ENCODE results near the gene NFYC. TPM values are rescaled to one million over a fixed set of nuclear protein-coding genes. Genes with fewer than 3 reads are reported as not detected.

NFYC gene
- total RNA-seq, 1 donor from 2014 or later, result 75.9 TPM

- H3K27me3 ChIP-seq, result no peaks in the 10 kb centered on the region
- H3K27ac ChIP-seq, result no peak overlapping the region
- no peaks in the 10 kb centered on the region for H3K9me3 ChIP-seq
- peaks cover 0 to 12% of the 10 kb centered on the region in 2 donors for H3K36me3 ChIP-seq
- no peak for DNase-seq (ENCODE audit: low spot score in 2 of 2)
- intact Hi-C loops (cut with DNase I), result no loop called here
- H3K4me3 ChIP-seq, result no peak overlapping the region
- TF ChIP-seq CTCF (IDR thresholded peaks at IDR 0.05), result no peak
- H3K4me1 ChIP-seq, result no peaks in the 10 kb centered on the region
These were observed 6.8 kb upstream of the NFYC start for GRCh38 chr1:40684669-40685068.

GRCh38 chr1:40687059-40687458 is 4.4 kb upstream of the NFYC start:
- DNase-seq (ENCODE audit: low spot score in 2 of 2), result no peak
- no peak overlapping the region for H3K27ac ChIP-seq
- intact Hi-C loops (cut with DNase I), result no loop called here
- no peak overlapping the region for H3K4me3 ChIP-seq
- no peaks in the 10 kb centered on the region for H3K4me1 ChIP-seq
- TF ChIP-seq CTCF (IDR thresholded peaks at IDR 0.05), result no peak
- no peaks in the 10 kb centered on the region for H3K27me3 ChIP-seq
- H3K9me3 ChIP-seq, result no peaks in the 10 kb centered on the region
- peaks cover 0 to 12% of the 10 kb centered on the region in 2 donors for H3K36me3 ChIP-seq

GRCh38 chr1:40687661-40688060 is 3.8 kb upstream of the NFYC start:
- no peak for DNase-seq (ENCODE audit: low spot score in 2 of 2)
- H3K27me3 ChIP-seq, result no peaks in the 10 kb centered on the region
- H3K4me3 ChIP-seq, result no peak overlapping the region
- TF ChIP-seq CTCF (IDR thresholded peaks at IDR 0.05), result no peak
- intact Hi-C loops (cut with DNase I), result no loop called here
- H3K27ac ChIP-seq, result no peak overlapping the region
- no peaks in the 10 kb centered on the region for H3K9me3 ChIP-seq
- peaks cover 0 to 12% of the 10 kb centered on the region in 2 donors for H3K36me3 ChIP-seq
- H3K4me1 ChIP-seq, result peaks cover 0 to under 1% of the 10 kb centered on the region in 2 donors

GRCh38 chr1:40689737-40690136 is 1.8 kb upstream of the NFYC start:
- intact Hi-C loops (cut with DNase I), result loop anchor here (5.0 to 10.0 kb wide), 5 partner anchors 113 to 805 kb away; partner anchors contain the start of gene CITED4
- no peak for TF ChIP-seq CTCF (IDR thresholded peaks at IDR 0.05)

GRCh38 chr1:40690771-40691537 is 550 bp upstream of the NFYC start:
- intact Hi-C loops (cut with DNase I), result loop anchor here (1.0 to 10.0 kb wide), 6 partner anchors 26 to 804 kb away; partner anchors contain the start of genes CITED4 and RIMS3
- Histone ChIP-seq H3K9me3 (no peaks in the 10 kb centered on the region), H3K27ac (peak overlapping the region; percentile 99 to 100), H3K36me3 (peaks cover 0 to 12% of the 10 kb centered on the region in 2 donors), H3K27me3 (no peaks in the 10 kb centered on the region), H3K4me3 (peak overlapping the region; percentile 93 to 95), H3K4me1 (peaks cover 0 to 16% of the 10 kb centered on the region in 2 donors)
- no peak for DNase-seq (ENCODE audit: low spot score in 2 of 2)
- no peak for TF ChIP-seq CTCF (IDR thresholded peaks at IDR 0.05)

More at GRCh38 chr1:40689737-40690136, 1.8 kb upstream of the NFYC start:
- Histone ChIP-seq H3K36me3 (peaks cover 0 to 12% of the 10 kb centered on the region in 2 donors), H3K9me3 (no peaks in the 10 kb centered on the region), H3K4me3 (no peak overlapping the region), H3K4me1 (peaks cover 0 to 16% of the 10 kb centered on the region in 2 donors), H3K27ac (no peak overlapping the region), H3K27me3 (no peaks in the 10 kb centered on the region)
- no peak for DNase-seq (ENCODE audit: low spot score in 2 of 2)
